AG10803 (cell line): Measurements from ENCODE around the gene NKAIN1.
A peak's percentile ranks its signal among the peaks of the same experiment; 100 is the strongest.
"Not testable (repeated sequence)": the region's sequence is repeated elsewhere in the genome, so short reads cannot be mapped to it uniquely, and the experiment has no call there.

ENCODE experiments used
- DNase-seq: peaks from one replicate; pipeline ENCODE4 v3.0.0; 2010; ENCODE audit warnings: low read depth
- H3K4me3 ChIP-seq: 2 replicates; pipeline ENCODE4 v1.5.1; 2011; ENCODE audit warnings: mild to moderate bottlenecking, low read length, control low read depth
- TF ChIP-seq, protein P1 (sequence below): conservative IDR thresholded peaks from 2 replicates; pipeline ENCODE4 v1.5.1; 2011; ENCODE audit warnings: mild to moderate bottlenecking, low read length, control low read depth, inconsistent platforms

NKAIN1 gene

GRCh38 chr1:31198600-31198999 is 41.1 kb downstream of the NKAIN1 start:
- DNase-seq = no peak
- TF ChIP-seq, protein P1, sequence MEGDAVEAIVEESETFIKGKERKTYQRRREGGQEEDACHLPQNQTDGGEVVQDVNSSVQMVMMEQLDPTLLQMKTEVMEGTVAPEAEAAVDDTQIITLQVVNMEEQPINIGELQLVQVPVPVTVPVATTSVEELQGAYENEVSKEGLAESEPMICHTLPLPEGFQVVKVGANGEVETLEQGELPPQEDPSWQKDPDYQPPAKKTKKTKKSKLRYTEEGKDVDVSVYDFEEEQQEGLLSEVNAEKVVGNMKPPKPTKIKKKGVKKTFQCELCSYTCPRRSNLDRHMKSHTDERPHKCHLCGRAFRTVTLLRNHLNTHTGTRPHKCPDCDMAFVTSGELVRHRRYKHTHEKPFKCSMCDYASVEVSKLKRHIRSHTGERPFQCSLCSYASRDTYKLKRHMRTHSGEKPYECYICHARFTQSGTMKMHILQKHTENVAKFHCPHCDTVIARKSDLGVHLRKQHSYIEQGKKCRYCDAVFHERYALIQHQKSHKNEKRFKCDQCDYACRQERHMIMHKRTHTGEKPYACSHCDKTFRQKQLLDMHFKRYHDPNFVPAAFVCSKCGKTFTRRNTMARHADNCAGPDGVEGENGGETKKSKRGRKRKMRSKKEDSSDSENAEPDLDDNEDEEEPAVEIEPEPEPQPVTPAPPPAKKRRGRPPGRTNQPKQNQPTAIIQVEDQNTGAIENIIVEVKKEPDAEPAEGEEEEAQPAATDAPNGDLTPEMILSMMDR = no peak
- H3K4me3 ChIP-seq = no peak overlapping the region

- H3K4me3 ChIP-seq = no peak overlapping the region
- TF ChIP-seq, protein P1 = no peak
Observed at GRCh38 chr1:31198150-31198549, 41.5 kb downstream of the NKAIN1 start.

GRCh38 chr1:31196685-31197084 is 43.0 kb downstream of the NKAIN1 start:
- TF ChIP-seq, protein P1 = no peak
- DNase-seq = peak; percentile 80
- no peak overlapping the region for H3K4me3 ChIP-seq

More at GRCh38 chr1:31198150-31198549, 41.5 kb downstream of the NKAIN1 start:
- DNase-seq = no peak

GRCh38 chr1:31195267-31195666 is 44.4 kb downstream of the NKAIN1 start:
- not testable (repeated sequence) for DNase-seq

DNA sequence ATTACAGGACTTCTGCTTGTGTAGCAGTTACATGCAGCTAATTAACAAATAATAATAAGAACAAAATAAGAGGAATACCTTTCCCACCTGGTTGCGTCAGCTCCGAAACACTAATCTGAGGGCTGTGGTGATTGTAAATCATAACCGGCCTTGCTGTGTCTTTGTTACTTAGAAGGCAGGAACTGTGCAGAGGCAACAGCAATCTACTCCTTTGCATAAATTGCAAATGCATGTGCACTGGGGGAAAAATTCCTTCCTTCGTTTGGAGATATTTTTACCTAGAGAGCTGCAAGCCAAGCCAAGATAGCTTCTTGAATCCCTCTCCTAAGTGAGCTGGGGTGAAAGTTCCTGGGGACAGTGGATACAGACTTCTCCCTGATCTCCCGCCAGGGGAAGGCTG is 46.0 kb downstream of the NKAIN1 start:
- no peak for DNase-seq
- no peak overlapping the region for H3K4me3 ChIP-seq
- TF ChIP-seq, protein P1 = no peak

More at GRCh38 chr1:31195267-31195666, 44.4 kb downstream of the NKAIN1 start:
- H3K4me3 ChIP-seq = not testable (repeated sequence)

- no peak for DNase-seq
- no peak overlapping the region for H3K4me3 ChIP-seq
- TF ChIP-seq, protein P1 = no peak
Observed at GRCh38 chr1:31191281-31191680, 48.4 kb downstream of the NKAIN1 start.

DNA sequence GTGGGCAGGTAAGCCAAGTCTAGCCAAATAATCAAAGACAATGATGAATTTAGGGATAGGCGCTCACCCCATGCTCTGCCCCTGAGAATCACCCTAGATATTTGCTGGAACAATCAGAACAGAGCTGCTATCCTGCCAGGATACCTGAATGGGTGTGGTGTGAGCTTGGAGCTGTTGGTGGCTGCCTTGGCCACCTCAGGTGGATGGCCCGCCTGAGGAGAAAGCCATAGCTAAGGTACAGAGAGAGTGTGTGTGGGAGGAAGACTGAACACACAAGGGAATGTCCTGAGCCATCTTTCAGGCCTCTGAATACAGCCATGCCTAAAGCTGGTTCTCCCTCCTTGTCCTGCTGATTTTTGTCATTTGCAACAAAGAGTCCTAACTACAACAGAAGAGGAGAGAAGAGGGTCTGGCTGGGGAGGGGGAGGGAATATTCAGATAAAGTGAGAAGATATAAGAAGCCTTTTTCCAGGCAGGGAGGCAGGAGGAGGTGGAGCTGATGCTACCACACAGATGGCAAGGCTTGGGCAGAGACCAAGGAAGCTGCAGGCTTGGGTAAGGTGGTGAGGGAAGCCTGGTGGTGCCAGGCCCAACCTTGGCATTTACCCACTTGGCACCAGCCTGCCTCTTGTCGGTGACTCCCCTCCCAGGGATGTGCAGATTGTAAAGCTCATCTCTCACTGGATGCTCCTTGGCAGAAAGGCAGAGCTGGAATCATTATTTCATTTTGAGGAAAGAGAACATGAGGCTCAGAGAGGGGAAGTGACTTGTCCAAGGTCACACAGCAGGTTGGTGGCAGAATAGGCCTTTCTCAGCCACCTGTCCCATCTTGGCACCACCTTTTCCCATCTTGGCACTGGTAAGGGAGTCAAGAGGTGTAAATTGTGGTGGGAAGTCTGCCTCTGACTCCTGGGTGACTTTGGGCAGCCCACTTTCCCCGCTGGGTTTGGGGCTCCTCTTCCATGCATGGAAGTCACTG is 49.7 kb downstream of the NKAIN1 start:
- DNase-seq = no peak
- TF ChIP-seq, protein P1 = no peak
- H3K4me3 ChIP-seq = no peak overlapping the region
